ENCODE data around the gene APCDD1.
A peak's percentile ranks its signal among the peaks of the same experiment; 100 is the strongest.
"Not testable (repeated sequence)": the region's sequence is repeated elsewhere in the genome, so short reads cannot be mapped to it uniquely, and the experiment has no call there.

Gene APCDD1

DNA sequence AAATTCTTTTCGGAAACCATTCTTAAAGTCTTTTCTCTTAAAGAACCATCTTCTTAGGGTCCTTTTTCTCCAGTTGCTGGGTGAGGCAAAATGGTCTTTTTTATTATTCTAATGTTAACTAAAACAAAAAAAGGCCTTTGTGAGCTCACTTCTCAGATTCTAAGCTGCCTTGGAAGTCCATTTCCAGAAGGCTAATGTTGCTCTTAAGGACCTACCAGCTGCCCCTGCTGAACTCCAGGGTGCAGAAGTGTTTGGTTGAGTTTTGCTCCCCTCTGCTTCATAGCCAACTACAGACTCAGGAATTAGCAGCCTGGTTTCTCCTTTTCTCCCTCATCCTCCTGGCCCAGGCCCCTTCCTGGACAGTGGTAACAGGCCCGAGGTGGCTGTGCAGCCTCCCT lies 23.4 kb downstream of the APCDD1 start:
- TF ChIP-seq GATA1 (IDR thresholded peaks at IDR 0.05; ENCODE audit: low read depth, low read length) (no peak), POLR2A (IDR thresholded peaks at IDR 0.05; ENCODE audit: low read length) (no peak)

DNA sequence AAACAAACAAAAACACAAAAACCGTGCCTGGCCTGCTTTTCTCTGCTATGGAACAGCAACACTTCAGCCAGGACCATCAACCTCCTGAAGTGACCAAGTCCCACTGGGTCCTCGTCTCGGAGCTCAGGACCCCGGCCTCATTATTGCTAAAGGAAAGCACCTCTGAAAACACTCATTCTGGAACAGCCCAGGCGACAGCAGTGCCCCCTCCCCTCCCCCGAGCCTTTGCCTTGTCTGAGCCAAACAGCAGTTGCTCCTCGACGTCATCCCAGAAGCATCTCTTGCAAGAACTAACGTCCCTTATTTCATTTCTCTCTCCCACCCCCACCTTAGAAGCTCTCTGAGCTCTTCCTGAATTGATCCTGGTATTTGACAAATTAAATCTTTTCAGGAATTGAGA lies 27.4 kb downstream of the APCDD1 start:
- TF ChIP-seq GATA1 (IDR thresholded peaks at IDR 0.05; ENCODE audit: low read depth, low read length) (no peak), POLR2A (IDR thresholded peaks at IDR 0.05; ENCODE audit: low read length) (no peak)
- no peak for DNase-seq

More for the DNA sequence above, 23.4 kb downstream of the APCDD1 start:
- no peak for DNase-seq

GRCh38 chr18:10482363-10482984 lies 28.0 kb downstream of the APCDD1 start:
- no peak for DNase-seq
- TF ChIP-seq POLR2A (IDR thresholded peaks at IDR 0.05; ENCODE audit: low read length) (no peak), GATA1 (IDR thresholded peaks at IDR 0.05; ENCODE audit: low read depth, low read length) (no peak)

DNA sequence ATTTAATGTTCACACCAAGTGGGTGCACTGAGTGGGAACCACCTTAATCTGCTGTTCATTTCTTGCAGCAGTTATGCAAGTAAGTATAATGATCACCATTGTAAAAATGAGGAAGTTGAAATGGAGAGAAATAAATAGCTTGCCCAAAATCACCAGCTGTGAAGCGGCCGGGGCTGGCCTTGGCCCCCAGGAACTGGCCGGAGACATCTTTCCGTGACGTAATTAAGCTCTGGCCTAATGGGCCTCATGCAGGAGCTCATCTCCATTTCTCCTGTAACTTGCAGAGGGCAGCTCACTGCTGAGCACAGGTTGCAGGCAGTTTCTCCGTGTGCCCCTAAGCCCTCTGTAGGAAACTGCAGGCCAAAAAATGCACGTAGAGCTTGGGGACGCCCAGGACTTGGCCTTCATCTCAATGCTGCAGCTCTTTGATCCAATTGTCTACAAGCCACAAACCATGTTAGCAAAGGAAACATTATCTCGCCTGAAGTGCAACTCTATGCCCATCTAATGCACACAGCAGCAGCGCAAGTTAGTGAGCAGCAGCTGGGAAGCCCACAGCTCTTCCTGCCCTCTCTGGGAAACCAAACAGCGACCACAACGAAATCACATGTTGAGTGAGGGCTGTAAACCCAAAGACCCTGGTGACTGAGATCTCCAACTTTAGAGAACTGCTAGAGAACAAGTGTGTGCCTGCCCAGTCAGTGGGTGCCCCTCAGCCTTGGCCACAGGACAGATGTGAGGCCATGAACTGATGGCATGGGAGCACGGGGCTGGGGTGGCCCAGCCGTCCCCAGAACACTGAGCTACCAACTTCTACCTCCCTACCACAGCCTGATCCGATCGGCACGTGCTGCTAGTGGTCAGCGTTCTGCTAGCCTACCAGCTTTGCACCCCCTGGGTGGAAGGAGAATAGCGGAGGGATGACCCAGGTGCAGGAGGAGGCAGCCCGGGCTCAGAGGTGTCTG lies 28.8 kb downstream of the APCDD1 start:
- DNase-seq = no peak

GRCh38 chr18:10485475-10485874 lies 31.0 kb downstream of the APCDD1 start:
- TF ChIP-seq GATA1 (IDR thresholded peaks at IDR 0.05; ENCODE audit: low read depth, low read length) = no peak
- TF ChIP-seq POLR2A (IDR thresholded peaks at IDR 0.05; ENCODE audit: low read length) = no peak
- DNase-seq = no peak

More for the DNA sequence above, 28.8 kb downstream of the APCDD1 start:
- TF ChIP-seq GATA1 (IDR thresholded peaks at IDR 0.05; ENCODE audit: low read depth, low read length) = no peak
- TF ChIP-seq POLR2A (IDR thresholded peaks at IDR 0.05; ENCODE audit: low read length) = no peak

- DNase-seq = no peak
- TF ChIP-seq POLR2A (IDR thresholded peaks at IDR 0.05; ENCODE audit: low read length) (no peak), GATA1 (IDR thresholded peaks at IDR 0.05; ENCODE audit: low read depth, low read length) (no peak)
Observed at GRCh38 chr18:10486362-10486761, 31.9 kb downstream of the APCDD1 start.

DNA sequence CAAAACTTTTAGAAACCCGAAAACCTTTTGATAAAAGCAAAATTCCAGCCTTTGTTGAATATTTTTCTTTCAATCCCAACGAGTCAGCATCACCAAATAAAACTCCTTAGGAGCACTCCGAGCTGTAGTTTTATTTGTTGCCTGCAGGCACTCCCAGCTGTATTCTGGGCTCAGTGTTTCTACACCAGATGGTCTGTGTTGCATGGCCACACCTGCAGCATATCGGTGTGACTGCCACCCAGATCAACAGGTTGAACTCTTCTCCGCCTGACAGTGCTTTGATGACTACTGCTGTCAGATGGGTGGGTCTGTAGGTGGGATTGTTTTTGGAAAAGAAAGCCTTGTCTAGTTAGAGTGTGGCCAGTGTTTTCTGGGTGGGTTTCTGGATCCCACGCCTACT lies 32.7 kb downstream of the APCDD1 start:
- no peak for DNase-seq
- no peak for TF ChIP-seq GATA1 (IDR thresholded peaks at IDR 0.05; ENCODE audit: low read depth, low read length)
- no peak for TF ChIP-seq POLR2A (IDR thresholded peaks at IDR 0.05; ENCODE audit: low read length)

DNA sequence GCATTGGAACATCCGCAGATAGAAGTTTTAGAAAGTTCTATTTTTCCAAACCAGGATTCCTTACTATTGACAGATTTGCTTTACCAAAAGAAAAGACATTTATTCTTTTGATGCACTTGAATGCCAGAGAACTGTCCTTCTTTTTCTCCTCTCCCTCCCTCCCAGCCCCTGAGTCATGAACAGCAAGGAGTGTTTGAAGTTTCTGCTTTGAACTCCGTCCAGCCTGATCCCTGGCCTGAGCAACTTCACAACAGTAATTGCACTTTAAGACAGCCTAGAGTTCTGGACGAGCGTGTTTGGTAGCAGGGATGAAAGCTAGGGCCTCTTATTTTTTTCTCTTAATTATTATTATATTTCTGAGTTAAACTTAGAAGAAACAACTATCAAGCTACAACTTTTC lies 33.6 kb downstream of the APCDD1 start:
- TF ChIP-seq POLR2A (IDR thresholded peaks at IDR 0.05; ENCODE audit: low read length) (no peak), GATA1 (IDR thresholded peaks at IDR 0.05; ENCODE audit: low read depth, low read length) (no peak)
- DNase-seq = no peak

GRCh38 chr18:10490401-10491165 lies 36.1 kb downstream of the APCDD1 start:
- DNase-seq = peak; percentile 24 to 28
- TF ChIP-seq POLR2A (IDR thresholded peaks at IDR 0.05; ENCODE audit: low read length) (no peak), GATA1 (IDR thresholded peaks at IDR 0.05; ENCODE audit: low read depth, low read length) (no peak)

DNA sequence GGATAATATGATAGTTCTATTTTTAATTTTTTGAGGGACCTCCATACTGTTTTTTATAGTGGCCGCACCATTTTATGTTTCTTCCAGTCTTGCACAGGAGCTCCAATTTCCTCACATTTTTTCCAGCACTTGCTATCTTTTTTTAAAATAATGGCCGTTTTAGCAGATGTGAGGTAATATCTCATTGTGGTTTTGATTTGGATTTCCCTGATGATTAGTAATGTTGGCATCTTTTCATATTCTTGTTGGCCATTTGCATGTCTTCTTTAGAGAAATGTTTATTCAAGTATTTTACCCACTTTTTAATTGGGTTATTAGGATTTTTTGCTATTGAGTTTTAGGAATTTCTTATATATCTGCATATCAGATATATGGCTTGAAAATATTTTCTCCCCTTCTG lies 41.5 kb downstream of the APCDD1 start:
- no peak for DNase-seq
- TF ChIP-seq GATA1 (IDR thresholded peaks at IDR 0.05; ENCODE audit: low read depth, low read length) = no peak
- no peak for TF ChIP-seq POLR2A (IDR thresholded peaks at IDR 0.05; ENCODE audit: low read length)

DNA sequence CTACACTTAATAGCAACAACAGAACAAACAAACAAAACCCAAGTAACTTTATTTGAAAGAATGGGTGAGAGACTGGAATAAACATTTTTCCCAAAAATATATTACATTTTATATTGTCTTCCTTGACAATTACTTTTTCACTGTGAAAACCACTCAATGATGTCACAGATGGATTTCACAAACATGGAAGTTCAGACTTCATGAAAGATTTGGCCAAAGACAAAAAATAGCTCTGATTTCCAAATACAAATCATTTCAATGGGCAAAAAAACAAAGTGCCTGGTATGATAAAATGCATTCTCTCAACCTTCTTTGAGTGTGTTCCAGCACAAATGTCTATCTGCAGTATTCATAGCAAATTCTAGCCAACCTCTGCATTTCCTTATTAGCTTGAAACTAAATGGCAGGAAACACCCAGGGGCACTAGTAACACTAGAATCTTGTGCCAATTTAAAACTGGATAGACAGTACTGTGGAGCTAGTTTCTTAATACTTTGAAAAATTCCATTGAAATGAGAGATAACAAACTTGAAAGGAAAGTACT lies 42.8 kb downstream of the APCDD1 start:
- no peak for DNase-seq
- TF ChIP-seq GATA1 (IDR thresholded peaks at IDR 0.05; ENCODE audit: low read depth, low read length) (no peak), POLR2A (IDR thresholded peaks at IDR 0.05; ENCODE audit: low read length) (no peak)

DNA sequence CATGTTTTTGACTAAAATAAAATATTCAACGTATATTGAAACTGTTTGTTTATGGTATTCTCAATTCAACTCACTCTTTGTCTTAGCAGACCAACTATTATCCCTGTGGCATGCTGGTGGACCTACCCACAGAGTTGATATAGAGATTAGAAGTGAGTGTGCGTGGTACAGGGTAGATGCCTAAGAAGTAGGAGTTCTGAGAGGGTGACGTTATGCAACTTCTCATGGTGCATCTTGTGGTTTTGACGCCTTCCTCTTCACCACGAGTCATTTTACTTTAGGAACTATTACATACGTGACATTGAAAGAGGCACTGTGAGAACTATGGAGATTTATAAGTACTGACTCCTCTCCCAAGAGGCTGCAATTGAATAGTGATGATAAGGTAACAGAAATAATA lies 44.8 kb downstream of the APCDD1 start:
- TF ChIP-seq GATA1 (IDR thresholded peaks at IDR 0.05; ENCODE audit: low read depth, low read length) = no peak
- TF ChIP-seq POLR2A (IDR thresholded peaks at IDR 0.05; ENCODE audit: low read length) = no peak
- DNase-seq = no peak

GRCh38 chr18:10500038-10500437 lies 45.6 kb downstream of the APCDD1 start:
- DNase-seq = no peak
- TF ChIP-seq GATA1 (IDR thresholded peaks at IDR 0.05; ENCODE audit: low read depth, low read length) (no peak), POLR2A (IDR thresholded peaks at IDR 0.05; ENCODE audit: low read length) (no peak)

- TF ChIP-seq GATA1 (IDR thresholded peaks at IDR 0.05; ENCODE audit: low read depth, low read length) (no peak), POLR2A (IDR thresholded peaks at IDR 0.05; ENCODE audit: low read length) (no peak)
- no peak for DNase-seq
Observed at GRCh38 chr18:10504723-10505122, 50.3 kb downstream of the APCDD1 start.

DNA sequence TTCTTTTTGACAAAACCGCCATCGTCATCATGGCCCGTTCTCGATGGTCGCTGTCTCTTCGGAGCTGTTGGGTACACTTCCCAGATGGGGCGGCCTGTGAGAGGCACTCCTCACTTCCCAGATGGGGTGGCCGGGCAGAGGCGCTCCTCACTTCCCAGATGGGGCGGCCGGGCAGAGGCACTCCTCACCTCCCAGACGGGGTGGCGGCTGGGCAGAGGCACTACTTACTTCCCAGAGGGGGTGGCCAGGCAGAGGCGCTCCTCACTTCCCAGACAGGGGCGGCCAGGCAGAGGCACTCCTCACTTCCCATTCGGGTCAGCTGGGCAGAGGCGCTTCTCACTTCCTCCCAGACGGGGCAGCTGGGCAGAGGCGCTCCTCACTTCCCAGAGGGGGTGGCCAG lies 51.5 kb downstream of the APCDD1 start:
- DNase-seq = not testable (repeated sequence)

Data from erythroblast (primary cell).